Body of pancreas (tissue), 4 donors: ENCODE results near the gene TENM3.

Experiments
- CTCF ChIP-seq, 7 experiments: fragments of 450-650 bp in 4 of 7; fragments of 200-600 bp in 3 of 7; sonication (generic) in 3 of 7; IDR thresholded peaks; one replicate each; pipeline ENCODE4 v1.5.1; 2016 to 2019; ENCODE audit warnings: antibody characterized with exemption in 7 of 7
- POLR2A ChIP-seq, 3 donors: fragments of 450-650 bp; IDR thresholded peaks; one replicate each; pipeline ENCODE4 v1.6.1; 2016; ENCODE audit warnings: antibody characterized with exemption in 3 of 3, mild to moderate bottlenecking in 2 of 3

- TF ChIP-seq CTCF (IDR thresholded peaks at IDR 0.05) (no peak), POLR2A (IDR thresholded peaks at IDR 0.05) (no peak)
These were observed 9.0 kb downstream of the TENM3 start for GRCh38 chr4:182252220-182252619.
